LNCaP clone FGC (cell line): ENCODE measurements around the gene PPP2R5E.

Source experiments
- DNase-seq: peaks from one replicate; pipeline ENCODE4 v3.0.0-alpha.2; 2011; ENCODE audit warnings: low read depth
- H3K4me3 ChIP-seq: 2 replicates; pipeline ENCODE4 v1.5.1; 2011; ENCODE audit warnings: mild to moderate bottlenecking, low read depth, low read length, control low read depth
- CTCF ChIP-seq: IDR thresholded peaks from 2 replicates; pipeline ENCODE4 v1.5.1; 2012; ENCODE audit warnings: mild to moderate bottlenecking; ENCODE audit not compliant: control insufficient read depth, insufficient read depth; ENCODE audit errors: extremely low read depth

The PPP2R5E gene

GRCh38 chr14:63501429-63501828 is 41.7 kb downstream of the PPP2R5E start:
- DNase-seq: no peak
- no peak overlapping the region for H3K4me3 ChIP-seq
- TF ChIP-seq CTCF: no peak

GRCh38 chr14:63499701-63500250 is 43.4 kb downstream of the PPP2R5E start:
- H3K4me3 ChIP-seq: no peak overlapping the region
- TF ChIP-seq CTCF: no peak
- no peak for DNase-seq

- no peak for TF ChIP-seq CTCF
- H3K4me3 ChIP-seq: no peak overlapping the region
- no peak for DNase-seq
Observed at GRCh38 chr14:63496837-63497400, 46.3 kb downstream of the PPP2R5E start.

- H3K4me3 ChIP-seq: no peak overlapping the region
- TF ChIP-seq CTCF: peak; percentile 30; the same call in 1 of the 2 replicates
- DNase-seq: no peak
Observed at GRCh38 chr14:63493246-63493645, 49.9 kb downstream of the PPP2R5E start.

- no peak for TF ChIP-seq CTCF
- no peak for DNase-seq
- no peak overlapping the region for H3K4me3 ChIP-seq
Observed at GRCh38 chr14:63492391-63492790, 50.8 kb downstream of the PPP2R5E start.

GRCh38 chr14:63487724-63488123 is 55.5 kb downstream of the PPP2R5E start:
- no peak for TF ChIP-seq CTCF
- no peak for DNase-seq
- H3K4me3 ChIP-seq: no peak overlapping the region

- no peak for DNase-seq
- H3K4me3 ChIP-seq: no peak overlapping the region
- TF ChIP-seq CTCF: no peak
Observed at GRCh38 chr14:63486738-63487137, 56.4 kb downstream of the PPP2R5E start.
